Retinal pigment epithelial cell (primary cell): ENCODE data around the gene HIRIP3.

Experiments used
- DNase-seq: peaks from one replicate; pipeline ENCODE4 v3.0.0-alpha.2; 2010; ENCODE audit warnings: low read depth
- H3K4me3 ChIP-seq: 2 replicates; pipeline ENCODE4 v1.5.1; 2011; ENCODE audit warnings: mild to moderate bottlenecking, low read length, control low read depth, moderate library complexity
- TF ChIP-seq, protein P1 (sequence below): conservative IDR thresholded peaks from 2 replicates; pipeline ENCODE4 v1.5.1; 2011; ENCODE audit warnings: low read depth, low read length, control low read depth, inconsistent platforms

HIRIP3 gene

DNA sequence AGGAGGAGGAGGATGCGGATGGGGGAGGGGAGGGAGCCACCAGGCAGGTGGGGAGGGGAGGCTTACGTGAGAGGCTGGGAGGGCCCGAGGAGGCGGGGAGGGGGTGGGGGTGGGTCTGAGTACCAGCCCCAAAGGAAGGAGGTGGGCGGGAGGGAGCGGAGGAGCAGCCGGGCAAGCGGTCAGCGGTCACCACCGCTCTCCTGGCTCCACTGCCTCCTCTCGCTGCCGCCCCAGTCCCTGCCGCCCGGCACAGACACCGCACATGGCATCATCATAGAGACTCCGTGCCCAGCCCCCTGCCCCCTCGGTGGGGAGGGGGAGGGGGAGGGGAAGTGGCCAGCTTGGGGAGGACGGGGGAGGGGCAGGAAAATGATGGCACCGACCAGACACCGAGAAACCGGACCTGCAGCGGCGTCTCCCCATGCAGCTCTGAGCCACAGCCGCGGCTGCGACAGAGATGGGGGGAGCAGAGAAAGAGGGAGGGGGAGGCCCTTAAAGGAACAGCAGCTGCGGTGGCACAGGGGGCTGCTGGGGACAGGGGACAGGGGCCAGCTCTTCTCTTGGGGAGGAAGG, 35.5 kb upstream of the HIRIP3 start, which contains the start of gene TLCD3B:
Gene TLCD3B (minus strand): TSS at position 431 of the 573 bp plus-strand sequence. CDS start 744 bp downstream, outside the sequence.
- H3K4me3 ChIP-seq = no peak within 1 kb of the TSS
- TF ChIP-seq, protein P1, sequence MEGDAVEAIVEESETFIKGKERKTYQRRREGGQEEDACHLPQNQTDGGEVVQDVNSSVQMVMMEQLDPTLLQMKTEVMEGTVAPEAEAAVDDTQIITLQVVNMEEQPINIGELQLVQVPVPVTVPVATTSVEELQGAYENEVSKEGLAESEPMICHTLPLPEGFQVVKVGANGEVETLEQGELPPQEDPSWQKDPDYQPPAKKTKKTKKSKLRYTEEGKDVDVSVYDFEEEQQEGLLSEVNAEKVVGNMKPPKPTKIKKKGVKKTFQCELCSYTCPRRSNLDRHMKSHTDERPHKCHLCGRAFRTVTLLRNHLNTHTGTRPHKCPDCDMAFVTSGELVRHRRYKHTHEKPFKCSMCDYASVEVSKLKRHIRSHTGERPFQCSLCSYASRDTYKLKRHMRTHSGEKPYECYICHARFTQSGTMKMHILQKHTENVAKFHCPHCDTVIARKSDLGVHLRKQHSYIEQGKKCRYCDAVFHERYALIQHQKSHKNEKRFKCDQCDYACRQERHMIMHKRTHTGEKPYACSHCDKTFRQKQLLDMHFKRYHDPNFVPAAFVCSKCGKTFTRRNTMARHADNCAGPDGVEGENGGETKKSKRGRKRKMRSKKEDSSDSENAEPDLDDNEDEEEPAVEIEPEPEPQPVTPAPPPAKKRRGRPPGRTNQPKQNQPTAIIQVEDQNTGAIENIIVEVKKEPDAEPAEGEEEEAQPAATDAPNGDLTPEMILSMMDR = no peak
- DNase-seq = no peak

DNA sequence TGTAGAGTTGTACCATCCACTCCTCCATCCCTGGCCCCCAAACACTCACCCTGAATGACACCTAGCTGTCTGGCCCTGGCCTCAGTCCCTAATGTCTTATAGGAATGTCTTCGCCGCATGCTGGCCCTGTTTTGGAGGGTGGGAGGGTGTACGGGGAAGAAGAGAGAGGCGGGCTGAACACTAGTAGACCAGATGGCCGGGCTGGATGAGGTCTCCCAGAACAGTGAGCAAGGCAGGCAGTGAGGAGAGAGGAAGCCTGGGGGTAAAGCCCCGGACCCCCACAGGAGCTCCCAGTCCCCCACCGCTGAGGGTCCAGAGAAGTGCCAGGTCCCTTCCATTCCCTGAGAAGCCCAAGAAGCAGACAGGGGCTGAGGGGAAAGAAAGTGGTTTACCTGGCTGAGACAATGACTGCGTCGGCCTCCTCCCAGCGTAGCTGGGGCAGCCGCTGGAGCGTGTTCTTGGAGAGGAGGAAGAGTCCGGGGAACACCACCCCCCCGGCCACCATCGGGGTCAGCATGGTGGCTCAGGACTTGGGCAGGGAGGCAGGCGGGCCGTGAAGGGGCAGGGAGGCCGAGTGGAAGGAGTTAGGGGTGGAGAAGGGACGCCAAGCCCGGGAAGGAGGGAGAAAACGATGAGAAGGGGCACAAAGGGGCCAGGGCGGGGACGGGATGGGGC, 34.7 kb upstream of the HIRIP3 start:
- TF ChIP-seq, protein P1 = no peak
- H3K4me3 ChIP-seq = no peak overlapping the region
- DNase-seq = no peak

DNA sequence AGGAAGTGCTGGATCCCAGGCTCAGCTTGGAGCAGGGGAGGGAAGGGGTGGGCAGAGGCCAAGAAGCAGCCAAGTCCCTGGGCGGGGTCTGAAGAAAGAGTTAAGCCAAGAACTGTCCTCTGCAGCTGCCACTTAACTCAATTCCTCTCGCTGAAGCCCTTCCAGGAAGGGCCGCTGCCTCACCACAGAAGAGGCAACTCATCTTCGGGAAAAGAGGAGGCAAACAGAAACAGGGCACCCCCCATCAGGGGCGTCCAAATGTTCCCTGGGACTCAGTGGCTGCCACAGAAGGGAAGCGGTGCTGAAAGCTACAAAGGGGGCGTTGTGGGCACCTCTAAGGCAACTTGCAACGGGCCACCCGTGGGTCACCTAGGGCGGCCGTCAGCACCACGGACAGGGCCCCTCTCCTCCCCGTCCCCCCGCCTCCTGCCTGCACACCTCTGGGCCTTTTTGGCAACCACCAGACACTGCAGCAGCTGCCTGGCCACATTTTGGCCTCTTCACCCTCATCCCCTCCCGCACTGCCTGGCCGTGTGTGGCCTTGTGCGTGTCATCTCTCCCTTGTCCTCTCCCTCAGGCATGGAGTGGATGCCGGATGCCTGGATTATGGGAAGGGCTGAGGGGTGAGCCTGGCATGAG, 33.1 kb upstream of the HIRIP3 start:
- H3K4me3 ChIP-seq = no peak overlapping the region
- no peak for DNase-seq
- TF ChIP-seq, protein P1 = no peak

DNA sequence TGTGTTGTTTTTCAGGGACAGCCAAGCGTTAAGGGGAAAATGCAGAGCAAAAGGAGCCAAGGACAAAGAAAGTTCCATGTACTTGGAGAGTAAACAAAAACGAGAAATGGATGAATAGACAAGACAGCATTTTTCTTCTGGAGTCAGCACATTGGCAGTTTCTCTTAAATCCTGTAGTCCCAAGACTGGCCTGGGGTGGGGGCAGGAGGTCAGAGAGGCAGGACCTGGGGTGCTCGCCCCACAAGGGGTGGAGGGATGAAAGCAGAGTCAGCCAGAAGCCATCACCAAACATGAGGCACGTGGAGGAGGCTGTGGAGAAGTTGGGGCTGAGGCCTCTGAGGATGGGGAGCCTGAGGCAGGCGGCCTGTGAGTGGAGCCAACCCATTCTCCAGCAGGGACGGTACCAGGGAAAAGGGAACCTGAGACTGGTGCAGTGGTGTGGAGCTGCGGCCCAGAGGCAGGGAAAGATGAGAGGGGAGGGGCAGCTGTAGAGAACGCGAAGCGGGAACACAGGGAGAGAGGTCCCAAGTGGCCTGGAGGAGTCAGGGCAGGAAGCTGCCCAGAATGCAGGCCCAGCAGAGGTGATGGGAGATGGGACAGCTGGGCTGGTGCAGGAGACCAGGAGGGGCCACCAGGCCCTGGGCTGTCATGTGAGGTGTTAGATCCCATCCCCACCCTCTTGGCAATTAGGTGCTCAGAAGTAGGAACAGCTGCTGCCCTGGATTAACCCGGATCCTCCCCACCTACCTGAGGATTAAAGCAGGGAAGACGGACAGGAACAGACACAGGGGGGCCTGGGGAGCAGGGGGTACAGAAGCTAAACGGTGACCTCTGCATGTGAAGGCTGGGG, 32.4 kb upstream of the HIRIP3 start:
- DNase-seq = no peak

DNA sequence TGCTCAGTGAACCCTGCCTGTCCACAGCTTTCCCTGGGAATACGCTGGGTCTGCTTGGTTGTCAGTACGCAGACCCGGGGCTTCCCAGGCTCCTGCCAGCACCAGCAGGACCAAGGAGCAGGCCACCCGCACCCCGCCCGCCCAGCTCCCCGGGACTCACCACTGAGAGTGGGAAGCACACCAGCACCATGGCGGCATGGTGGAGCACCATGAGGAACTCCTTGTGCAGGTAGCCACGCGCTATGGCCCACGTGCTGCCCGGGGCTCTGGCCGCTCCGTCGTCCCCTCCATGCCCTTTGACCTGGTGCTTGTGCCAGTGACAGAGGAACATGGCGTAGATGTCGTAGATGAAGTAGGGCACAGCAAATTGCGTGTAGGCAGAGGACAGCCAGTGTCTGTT, 31.0 kb upstream of the HIRIP3 start:
- DNase-seq = no peak
- TF ChIP-seq, protein P1 = no peak
- no peak overlapping the region for H3K4me3 ChIP-seq

More for the DNA sequence above, 32.4 kb upstream of the HIRIP3 start:
- H3K4me3 ChIP-seq = no peak overlapping the region
- TF ChIP-seq, protein P1 = no peak

DNA sequence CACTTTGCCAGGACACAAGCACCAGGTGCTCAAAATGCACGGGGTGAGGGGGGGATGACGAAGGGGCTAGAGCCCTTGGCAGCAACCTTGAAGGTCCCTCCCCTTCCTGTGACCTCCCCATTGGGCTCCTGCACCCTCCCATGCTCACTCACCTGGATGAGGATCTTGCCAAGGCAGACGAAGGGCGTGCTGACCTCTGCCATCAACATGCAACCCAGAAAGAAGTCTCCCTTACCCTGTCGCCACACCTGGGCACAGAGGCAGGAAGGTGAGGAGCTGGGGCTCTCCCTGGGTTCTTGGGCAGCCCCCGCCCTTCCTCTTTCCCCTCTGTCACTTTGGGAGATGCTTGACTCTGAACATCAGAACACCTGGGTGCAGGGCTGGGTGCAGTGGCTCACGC, 30.2 kb upstream of the HIRIP3 start:
- TF ChIP-seq, protein P1 = no peak
- DNase-seq = no peak
- no peak overlapping the region for H3K4me3 ChIP-seq
